GM18873 (cell line): Measurements from ENCODE around the gene IFT122.

Experiments used
- ATAC-seq: cut with Tn5 transposase; IDR thresholded peaks from one replicate; pipeline ENCODE4 v1.9.1; 2021; ENCODE audit warnings: mild to moderate bottlenecking, moderate library complexity, moderate number of reproducible peaks; ENCODE audit not compliant: unreplicated experiment, low FRiP score

The IFT122 gene

GRCh38 chr3:129413687-129414506, 26.1 kb upstream of the IFT122 start:
- no peak for ATAC-seq

GRCh38 chr3:129415378-129415777, 24.6 kb upstream of the IFT122 start:
- ATAC-seq = no peak

GRCh38 chr3:129415830-129416229, 24.2 kb upstream of the IFT122 start:
- no peak for ATAC-seq

- ATAC-seq = no peak
Observed at GRCh38 chr3:129416415-129416814, 23.6 kb upstream of the IFT122 start.

- ATAC-seq = no peak
Observed at GRCh38 chr3:129417326-129417725, 22.7 kb upstream of the IFT122 start.

GRCh38 chr3:129418041-129418973, 21.7 kb upstream of the IFT122 start:
- ATAC-seq = no peak

- ATAC-seq = no peak
Observed at GRCh38 chr3:129419476-129419875, 20.5 kb upstream of the IFT122 start.

GRCh38 chr3:129421236-129421883, 18.7 kb upstream of the IFT122 start:
- ATAC-seq = no peak

- no peak for ATAC-seq
Observed at GRCh38 chr3:129421988-129422745, 17.9 kb upstream of the IFT122 start.

GRCh38 chr3:129422897-129423296, 17.1 kb upstream of the IFT122 start:
- no peak for ATAC-seq

GRCh38 chr3:129424185-129424841, 15.7 kb upstream of the IFT122 start:
- peak; percentile 57 for ATAC-seq

- no peak for ATAC-seq
Observed at GRCh38 chr3:129425213-129425612, 14.8 kb upstream of the IFT122 start.

- no peak for ATAC-seq
Observed at GRCh38 chr3:129425619-129426018, 14.4 kb upstream of the IFT122 start.

GRCh38 chr3:129428007-129428375, 12.0 kb upstream of the IFT122 start:
- ATAC-seq = no peak

- no peak for ATAC-seq
Observed at GRCh38 chr3:129428376-129429079, 11.5 kb upstream of the IFT122 start, which contains the start of gene EFCAB12. TSS of gene EFCAB12 (minus strand) at chr3:129428636. CDS start at chr3:129428488, 148 bp downstream.

GRCh38 chr3:129429080-129429451, 11.0 kb upstream of the IFT122 start:
- ATAC-seq = no peak

GRCh38 chr3:129429602-129430001, 10.4 kb upstream of the IFT122 start:
- no peak for ATAC-seq

GRCh38 chr3:129432036-129432435, 8.0 kb upstream of the IFT122 start:
- no peak for ATAC-seq

GRCh38 chr3:129432671-129433070, 7.4 kb upstream of the IFT122 start:
- no peak for ATAC-seq
